ENCODE data around the gene WDR31. TPM values are rescaled to one million over a fixed set of nuclear protein-coding genes. Genes with fewer than 3 reads are reported as not detected.

The WDR31 gene
- polyA plus RNA-seq, 3 donors = 0.05 to 0.11 TPM; not detected in 1

GRCh38 chr9:113343732-113344231, 3.7 kb upstream of the WDR31 start:
- H3K79me2 ChIP-seq (ENCODE audit: insufficient read depth, low read length) = no peaks in the 10 kb centered on the region
- intact Hi-C loops (cut with micrococcal nuclease) = loop anchor here in 1 of 2 donors (10.0 kb wide), 1 partner anchor 61 kb away; the partner anchor contains the start of gene ALAD
- TF ChIP-seq CTCF (IDR thresholded peaks at IDR 0.05) = no peak
- no peak overlapping the region for H3K4me2 ChIP-seq (replicated peaks; ENCODE audit: extremely low read depth, low read length, poor library complexity, severe bottlenecking)
- H3K4me1 ChIP-seq (ENCODE audit: control insufficient read depth in 1 of 2, insufficient read depth in 2 of 2, low read length in 2 of 2) = peaks cover 10 to 16% of the 10 kb centered on the region in 2 donors
- H4K20me1 ChIP-seq (ENCODE audit: insufficient read depth, low read length) = no peaks in the 10 kb centered on the region
- no peaks in the 10 kb centered on the region for H3K36me3 Mint-ChIP-seq
- DNase-seq = no peak
- no peaks in the 10 kb centered on the region for H3K9me3 Mint-ChIP-seq
- no peaks in the 10 kb centered on the region for H3K27me3 ChIP-seq (ENCODE audit: control insufficient read depth in 2 of 2, insufficient read depth in 2 of 2, low read length in 2 of 2)
- WGBS (ENCODE audit: insufficient coverage) = no CpG with 5 or more reads among the region's 1 CpG
- H3K4me3 Mint-ChIP-seq = no peak overlapping the region
- H3K9ac ChIP-seq (ENCODE audit: insufficient read depth, low read length, poor library complexity, severe bottlenecking) = no peak overlapping the region
- no peak overlapping the region for H3K27ac Mint-ChIP-seq
- H3K27ac ChIP-seq (ENCODE audit: low read depth in 1 of 2, low read length in 2 of 2) = no peak overlapping the region
- peaks cover 2 to 4% (median 4%) of the 10 kb centered on the region in 3 donors for H3K27me3 Mint-ChIP-seq (ENCODE audit: low read depth in 3 of 3)
- H3K4me3 ChIP-seq (replicated peaks in 1 of 3; ENCODE audit: low read depth in 2 of 3, low read length in 3 of 3) = no peak overlapping the region
- H2AFZ ChIP-seq (ENCODE audit: insufficient read depth, low read depth, low read length, poor library complexity, severe bottlenecking) = peak overlapping the region; percentile 19
- peaks cover 22% of the 10 kb centered on the region for H3K4me1 Mint-ChIP-seq
- H3K36me3 ChIP-seq (replicated peaks in 1 of 2; ENCODE audit: control insufficient read depth in 1 of 2, insufficient read depth in 2 of 2, low read length in 2 of 2) = no peaks in the 10 kb centered on the region
- no peaks in the 10 kb centered on the region for H3K9me3 ChIP-seq (replicated peaks in 1 of 2; ENCODE audit: control insufficient read depth in 1 of 2, insufficient read depth in 1 of 2, low read length in 2 of 2)

GRCh38 chr9:113341712-113342410, 1.8 kb upstream of the WDR31 start:
- no peaks in the 10 kb centered on the region for H4K20me1 ChIP-seq (ENCODE audit: insufficient read depth, low read length)
- Mint-ChIP-seq H3K36me3 (no peaks in the 10 kb centered on the region), H3K4me3 (no peak overlapping the region), H3K27me3 (ENCODE audit: low read depth in 3 of 3) (peaks cover 2 to 7% (median 4%) of the 10 kb centered on the region in 3 donors), H3K9me3 (no peaks in the 10 kb centered on the region), H3K27ac (no peak overlapping the region), H3K4me1 (peaks cover 20% of the 10 kb centered on the region)
- no peaks in the 10 kb centered on the region for H3K79me2 ChIP-seq (ENCODE audit: insufficient read depth, low read length)
- H3K36me3 ChIP-seq (replicated peaks in 1 of 2; ENCODE audit: control insufficient read depth in 1 of 2, insufficient read depth in 2 of 2, low read length in 2 of 2) = no peaks in the 10 kb centered on the region
- DNase-seq = no peak
- H3K27ac ChIP-seq (ENCODE audit: low read depth in 1 of 2, low read length in 2 of 2) = no peak overlapping the region
- no peaks in the 10 kb centered on the region for H3K9me3 ChIP-seq (replicated peaks in 1 of 2; ENCODE audit: control insufficient read depth in 1 of 2, insufficient read depth in 1 of 2, low read length in 2 of 2)
- intact Hi-C loops (cut with micrococcal nuclease) = loop anchor here in 1 of 2 donors (10.0 kb wide), 1 partner anchor 63 kb away; the partner anchor contains the start of gene ALAD
- no peak overlapping the region for H3K9ac ChIP-seq (ENCODE audit: insufficient read depth, low read length, poor library complexity, severe bottlenecking)
- no peak overlapping the region for H3K4me2 ChIP-seq (replicated peaks; ENCODE audit: extremely low read depth, low read length, poor library complexity, severe bottlenecking)
- TF ChIP-seq CTCF (IDR thresholded peaks at IDR 0.05) = no peak
- H3K4me3 ChIP-seq (replicated peaks in 1 of 3; ENCODE audit: low read depth in 2 of 3, low read length in 3 of 3) = no peak overlapping the region
- WGBS (ENCODE audit: insufficient coverage) = 83% methylated on average over 8 of the region's 9 CpGs
- H2AFZ ChIP-seq (ENCODE audit: insufficient read depth, low read depth, low read length, poor library complexity, severe bottlenecking) = peak overlapping the region; percentile 39
- no peaks in the 10 kb centered on the region for H3K27me3 ChIP-seq (ENCODE audit: control insufficient read depth in 2 of 2, insufficient read depth in 2 of 2, low read length in 2 of 2)
- H3K4me1 ChIP-seq (ENCODE audit: control insufficient read depth in 1 of 2, insufficient read depth in 2 of 2, low read length in 2 of 2) = peaks cover 10 to 16% of the 10 kb centered on the region in 2 donors

Data from CD14-positive monocyte (primary cell).